Ovary (tissue), 9 donors: ENCODE results near the gene CTRB1. TPM values are rescaled to one million over a fixed set of nuclear protein-coding genes. Genes with fewer than 3 reads are reported as not detected.

Experiments used
- DNase-seq, 5 donors: peaks; one replicate each; pipeline ENCODE4 v3.0.0-alpha.2; 2019 to 2020
- H3K27ac ChIP-seq, 2 donors: fragments of 200-600 bp; one replicate each; pipeline versions ENCODE4 v1.5.1 to v1.8.0; 2019 to 2022
- H3K27me3 ChIP-seq: fragments of 200-600 bp; one replicate; pipeline ENCODE4 v1.8.0; 2022
- H3K36me3 ChIP-seq: fragments of 200-600 bp; sonication (generic); one replicate; pipeline ENCODE4 v1.5.1; 2019
- H3K4me1 ChIP-seq: one replicate; pipeline ENCODE4 v1.8.1; 2013; ENCODE audit warnings: mild to moderate bottlenecking, moderate library complexity; ENCODE audit not compliant: insufficient read depth
- H3K4me3 ChIP-seq: fragments of 200-600 bp; sonication (generic); one replicate; pipeline ENCODE4 v1.5.1; 2017
- H3K9me3 ChIP-seq, 2 donors: fragments of 200-600 bp in 1 of 2; sonication (generic) in 1 of 2; one replicate each; pipeline versions ENCODE4 v1.5.1 to v1.8.1; 2013 to 2019; ENCODE audit warnings: mild to moderate bottlenecking in 1 of 2, moderate library complexity in 1 of 2
- CTCF ChIP-seq, 3 donors: fragments of 450-650 bp in 2 of 3; fragments of 200-600 bp in 1 of 3; IDR thresholded peaks; one replicate each; pipeline versions ENCODE4 v1.5.1 to v1.8.0; 2016 to 2022; ENCODE audit warnings: antibody characterized with exemption in 3 of 3, mild to moderate bottlenecking in 1 of 3
- EP300 ChIP-seq: sonication (generic); formaldehyde crosslinking; IDR thresholded peaks from one replicate; pipeline ENCODE4 v1.6.1; 2017; ENCODE audit warnings: antibody characterized with exemption
- POLR2A ChIP-seq: fragments of 450-650 bp; IDR thresholded peaks from one replicate; pipeline ENCODE4 v1.6.1; 2017; ENCODE audit warnings: antibody characterized with exemption, mild to moderate bottlenecking, moderate library complexity
- WGBS, 3 donors: extraction: QIAGEN DNeasy Blood & Tissue Kit in 1 of 3; methylation state at CpG; one replicate each; pipeline versions ENCODE4 v1.1.5 to v1.1.7; 2013 to 2017; 5-methylcytosine and 5-hydroxymethylcytosine counted together
- intact Hi-C, 4 donors: fragments of 100-400 bp; cut with DNase I; formaldehyde crosslinking; loops; one replicate each; pipeline versions ENCODE4 v1.11.0 to v1.15.1; 2022 to 2023
- polyA plus RNA-seq, 2 donors: library from polyadenylated mRNA; stranded (reverse); fragments of 200-250 nt in 1 of 2; fragments of 350-450 nt in 1 of 2; fragmentation: Illumina TruSeq in 1 of 2; extraction: RNeasy Lipid Tissue Mini Kit (QIAGEN cat#74804) in 1 of 2; gene quantifications; one replicate each; pipeline ENCODE4 v1.2.3, GENCODE V29; 2013 to 2014
- total RNA-seq, 7 donors: library from RNA; depleted of rRNA in 2 of 7; stranded (reverse); fragments of >200 nt in 2 of 7; fragmentation: NEBNext Ultra II Directional in 3 of 7; extraction: Animal tissue kit (Norgen Biotek cat#: 25700) in 3 of 7; gene quantifications; one replicate each; pipeline versions ENCODE4 v1.1.0 to v1.2.4, GENCODE V29; 2016 to 2023
- donor health status: DM: no; HTN: no; CAD: no; lungs with moderate emphysema.
- donor health status: DM: no; HTN: no; CAD: no.
- donor health status: Bipolar disorder and iron deficiency.
- donor health status: DM: yes; HTN: yes; CAD: no.
- donor health status: DM: no; HTN: no; CAD: no.
- donor health status: DM: yes; HTN: yes; CAD: no.

CTRB1 gene
- total and polyA plus RNA-seq, 9 donors, result 0.67 to 14.7 (median 3.1) TPM; not detected in 4

GRCh38 chr16:75264457-75264998 lies 45.7 kb downstream of the CTRB1 start:
- TF ChIP-seq POLR2A, result no peak
- TF ChIP-seq EP300, result no peak
- no peak for TF ChIP-seq CTCF (IDR thresholded peaks at IDR 0.05)
- no peaks in the 10 kb centered on the region for H3K9me3 ChIP-seq
- peak overlapping the region in 1 of 2 donors; percentile 78 for H3K27ac ChIP-seq
- intact Hi-C loops, result no loop called here
- H3K4me1 ChIP-seq, result peaks cover 38% of the 10 kb centered on the region
- DNase-seq, result peak in 3 of 5 donors; percentile 52 to 64 (median 62)
- no peaks in the 10 kb centered on the region for H3K27me3 ChIP-seq
- no peaks in the 10 kb centered on the region for H3K36me3 ChIP-seq
- peak overlapping the region; percentile 65 for H3K4me3 ChIP-seq
- 2 to 4% (median 3%) methylated on average over 14 of the region's 14 CpGs for WGBS, 3 donors

GRCh38 chr16:75264999-75265910 lies 46.5 kb downstream of the CTRB1 start:
- no peaks in the 10 kb centered on the region for H3K9me3 ChIP-seq
- peak in 4 of 5 donors; percentile 54 to 72 (median 64) for DNase-seq
- no peaks in the 10 kb centered on the region for H3K27me3 ChIP-seq
- TF ChIP-seq EP300, result no peak
- peak; percentile 28 for TF ChIP-seq POLR2A
- H3K36me3 ChIP-seq, result no peaks in the 10 kb centered on the region
- 0 to 1% (median 0%) methylated on average over 38 to 74 of the region's 74 CpGs for WGBS, 3 donors
- peak overlapping the region; percentile 65 for H3K4me3 ChIP-seq
- peaks cover 38% of the 10 kb centered on the region for H3K4me1 ChIP-seq
- H3K27ac ChIP-seq, result peak overlapping the region; percentile 78 to 84
- intact Hi-C loops, result loop anchor here in 1 of 4 donors (5.0 kb wide), 1 partner anchor 42 kb away; no protein-coding TSS in a partner anchor

DNA sequence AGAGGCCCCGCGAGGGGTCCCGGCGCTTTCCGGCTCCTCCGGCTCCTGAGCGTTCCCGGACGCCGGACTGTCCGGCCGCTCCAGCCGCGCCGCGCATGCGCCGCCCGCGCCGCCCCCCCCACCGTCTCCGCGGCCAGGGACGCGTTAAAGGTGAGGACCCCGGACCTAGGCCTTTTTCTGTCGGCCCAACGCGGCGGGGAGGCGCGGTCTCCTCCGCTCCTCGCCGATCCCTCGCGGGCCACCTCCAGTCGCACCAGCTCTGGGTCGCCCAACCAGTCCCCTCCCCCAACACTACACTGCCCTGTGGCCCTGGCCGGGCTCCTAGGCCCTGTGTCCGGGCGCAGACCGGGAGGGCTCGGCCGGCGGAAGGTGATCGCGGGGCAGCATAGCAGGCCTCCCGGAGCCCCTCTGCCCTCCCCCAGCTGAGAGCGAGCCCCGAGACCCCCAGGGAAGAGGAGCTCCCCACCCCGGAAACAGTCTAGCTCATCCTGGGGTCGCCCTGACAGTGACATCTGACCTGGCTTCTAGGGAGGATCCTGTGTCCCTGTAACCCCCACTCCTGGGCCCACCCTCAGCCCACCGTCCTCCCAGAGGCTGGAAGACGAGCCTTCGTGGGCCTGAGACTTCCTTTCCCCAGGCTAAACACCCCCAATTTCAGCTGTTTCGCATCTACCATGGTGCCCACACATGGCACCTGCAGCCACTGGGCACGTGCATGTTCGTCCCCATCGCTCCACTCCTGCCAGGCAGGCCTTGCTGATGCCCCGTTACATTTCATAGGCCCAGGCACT lies 47.3 kb downstream of the CTRB1 start:
- no peaks in the 10 kb centered on the region for H3K36me3 ChIP-seq
- peak overlapping the region; percentile 65 for H3K4me3 ChIP-seq
- 6 to 9% (median 9%) methylated on average over 55 to 62 of the region's 62 CpGs for WGBS, 3 donors
- intact Hi-C loops, result loop anchor here in 1 of 4 donors (5.0 kb wide), 1 partner anchor 41 kb away; no protein-coding TSS in a partner anchor
- H3K27me3 ChIP-seq, result no peaks in the 10 kb centered on the region
- peaks cover 37% of the 10 kb centered on the region for H3K4me1 ChIP-seq
- peak; percentile 74 to 90 (median 84) for DNase-seq
- TF ChIP-seq EP300 (no peak), POLR2A (peak; percentile 64), CTCF (IDR thresholded peaks at IDR 0.05) (no peak)
- H3K9me3 ChIP-seq, result no peaks in the 10 kb centered on the region
- H3K27ac ChIP-seq, result peak overlapping the region; percentile 78 to 84

GRCh38 chr16:75266738-75267630 lies 48.2 kb downstream of the CTRB1 start:
- peak in 2 of 5 donors; percentile 40 to 48 for DNase-seq
- H3K4me3 ChIP-seq, result no peak overlapping the region
- no peaks in the 10 kb centered on the region for H3K27me3 ChIP-seq
- peaks cover 29% of the 10 kb centered on the region for H3K4me1 ChIP-seq
- no peaks in the 10 kb centered on the region for H3K9me3 ChIP-seq
- H3K36me3 ChIP-seq, result no peaks in the 10 kb centered on the region
- peak overlapping the region in 1 of 2 donors; percentile 84 for H3K27ac ChIP-seq
- no peak for TF ChIP-seq POLR2A
- no peak for TF ChIP-seq CTCF (IDR thresholded peaks at IDR 0.05)
- intact Hi-C loops, result loop anchor here in 1 of 4 donors (5.0 kb wide), 1 partner anchor 40 kb away; no protein-coding TSS in a partner anchor
- 81 to 86% (median 85%) methylated on average over 23 to 27 of the region's 27 CpGs for WGBS, 3 donors
